Hepatocyte (in vitro differentiated cells): ENCODE measurements around the gene PRDM11.

Source experiments
- EZH2 ChIP-seq: fragments of 200-600 bp; sonication (generic); IDR thresholded peaks from 2 replicates; pipeline ENCODE4 v1.6.1; 2016; ENCODE audit warnings: antibody characterized with exemption, mild to moderate bottlenecking, borderline replicate concordance
- TF ChIP-seq, protein P1 (sequence below): fragments of 200-600 bp; sonication (generic); IDR thresholded peaks from 2 replicates; pipeline ENCODE4 v1.5.1; 2016; ENCODE audit warnings: antibody characterized with exemption, mild to moderate bottlenecking; ENCODE audit not compliant: poor library complexity

GRCh38 chr11:45225277-45225676 is 78.8 kb downstream of the PRDM11 start:
- TF ChIP-seq, protein P1, sequence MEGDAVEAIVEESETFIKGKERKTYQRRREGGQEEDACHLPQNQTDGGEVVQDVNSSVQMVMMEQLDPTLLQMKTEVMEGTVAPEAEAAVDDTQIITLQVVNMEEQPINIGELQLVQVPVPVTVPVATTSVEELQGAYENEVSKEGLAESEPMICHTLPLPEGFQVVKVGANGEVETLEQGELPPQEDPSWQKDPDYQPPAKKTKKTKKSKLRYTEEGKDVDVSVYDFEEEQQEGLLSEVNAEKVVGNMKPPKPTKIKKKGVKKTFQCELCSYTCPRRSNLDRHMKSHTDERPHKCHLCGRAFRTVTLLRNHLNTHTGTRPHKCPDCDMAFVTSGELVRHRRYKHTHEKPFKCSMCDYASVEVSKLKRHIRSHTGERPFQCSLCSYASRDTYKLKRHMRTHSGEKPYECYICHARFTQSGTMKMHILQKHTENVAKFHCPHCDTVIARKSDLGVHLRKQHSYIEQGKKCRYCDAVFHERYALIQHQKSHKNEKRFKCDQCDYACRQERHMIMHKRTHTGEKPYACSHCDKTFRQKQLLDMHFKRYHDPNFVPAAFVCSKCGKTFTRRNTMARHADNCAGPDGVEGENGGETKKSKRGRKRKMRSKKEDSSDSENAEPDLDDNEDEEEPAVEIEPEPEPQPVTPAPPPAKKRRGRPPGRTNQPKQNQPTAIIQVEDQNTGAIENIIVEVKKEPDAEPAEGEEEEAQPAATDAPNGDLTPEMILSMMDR: no peak
- no peak for TF ChIP-seq EZH2
